Brain microvascular endothelial cell (primary cell): ENCODE results near the gene TUBB4B.

ENCODE experiments used
- DNase-seq: peaks from one replicate; pipeline ENCODE4 v3.0.0-alpha.2; 2020
- H3K27ac ChIP-seq: fragments of 250-450 bp; sonication (Bioruptor Pico); 2 replicates; pipeline ENCODE4 v1.5.1; 2020; ENCODE audit warnings: mild to moderate bottlenecking, moderate library complexity
- H3K27me3 ChIP-seq: fragments of 250-450 bp; sonication (Bioruptor Pico); replicated peaks from 2 replicates; pipeline ENCODE4 v1.5.1; 2020; ENCODE audit warnings: mild to moderate bottlenecking
- H3K36me3 ChIP-seq: fragments of 250-450 bp; sonication (Bioruptor Pico); replicated peaks from 2 replicates; pipeline ENCODE4 v1.5.1; 2020; ENCODE audit warnings: mild to moderate bottlenecking
- H3K4me3 ChIP-seq: 2 replicates; pipeline ENCODE4 v1.5.1; 2011; ENCODE audit warnings: low read depth, mild to moderate bottlenecking, control low read depth, low read length, moderate library complexity
- in situ Hi-C: cut with HindIII; loops from 2 replicates; pipeline ENCODE4 v1.10.0; 2017; ENCODE audit warnings: low sequenced_read_pairs, low pct_ligation_motif_present
- TF ChIP-seq, protein P1 (sequence below): IDR thresholded peaks from 2 replicates; pipeline ENCODE4 v1.5.1; 2011; ENCODE audit warnings: low read depth, mild to moderate bottlenecking, moderate library complexity, low read length, control low read depth, inconsistent platforms; ENCODE audit errors: missing control alignments

Gene TUBB4B

DNA sequence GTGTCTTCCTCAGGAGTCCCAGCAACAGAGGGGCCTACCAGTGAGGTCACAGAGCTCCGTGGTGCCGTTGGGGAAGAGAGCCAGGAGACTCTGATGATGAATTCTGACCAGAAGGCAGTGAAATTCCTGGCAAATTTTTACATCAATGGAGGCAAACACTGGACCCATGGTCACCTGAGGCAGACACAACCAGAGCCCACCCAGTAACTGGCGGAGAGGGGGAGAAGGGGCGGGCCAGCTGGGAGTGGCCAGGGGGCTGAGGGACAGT, 10.0 kb downstream of the TUBB4B start, which contains the start of gene STPG3:
Gene STPG3, plus strand, starts transcription at position 93 of the 268 bp plus-strand sequence. Its CDS starts 1 bp downstream, at position 94.
- Histone ChIP-seq H3K4me3 (no peak within 1 kb of the TSS), H3K27me3 (no peaks in the 10 kb centered on the region), H3K36me3 (no peaks in the 10 kb centered on the region), H3K27ac (no peak within 1 kb of the TSS)
- TF ChIP-seq, protein P1, sequence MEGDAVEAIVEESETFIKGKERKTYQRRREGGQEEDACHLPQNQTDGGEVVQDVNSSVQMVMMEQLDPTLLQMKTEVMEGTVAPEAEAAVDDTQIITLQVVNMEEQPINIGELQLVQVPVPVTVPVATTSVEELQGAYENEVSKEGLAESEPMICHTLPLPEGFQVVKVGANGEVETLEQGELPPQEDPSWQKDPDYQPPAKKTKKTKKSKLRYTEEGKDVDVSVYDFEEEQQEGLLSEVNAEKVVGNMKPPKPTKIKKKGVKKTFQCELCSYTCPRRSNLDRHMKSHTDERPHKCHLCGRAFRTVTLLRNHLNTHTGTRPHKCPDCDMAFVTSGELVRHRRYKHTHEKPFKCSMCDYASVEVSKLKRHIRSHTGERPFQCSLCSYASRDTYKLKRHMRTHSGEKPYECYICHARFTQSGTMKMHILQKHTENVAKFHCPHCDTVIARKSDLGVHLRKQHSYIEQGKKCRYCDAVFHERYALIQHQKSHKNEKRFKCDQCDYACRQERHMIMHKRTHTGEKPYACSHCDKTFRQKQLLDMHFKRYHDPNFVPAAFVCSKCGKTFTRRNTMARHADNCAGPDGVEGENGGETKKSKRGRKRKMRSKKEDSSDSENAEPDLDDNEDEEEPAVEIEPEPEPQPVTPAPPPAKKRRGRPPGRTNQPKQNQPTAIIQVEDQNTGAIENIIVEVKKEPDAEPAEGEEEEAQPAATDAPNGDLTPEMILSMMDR = no peak
- DNase-seq = no peak
- in situ Hi-C loops = no loop called here

DNA sequence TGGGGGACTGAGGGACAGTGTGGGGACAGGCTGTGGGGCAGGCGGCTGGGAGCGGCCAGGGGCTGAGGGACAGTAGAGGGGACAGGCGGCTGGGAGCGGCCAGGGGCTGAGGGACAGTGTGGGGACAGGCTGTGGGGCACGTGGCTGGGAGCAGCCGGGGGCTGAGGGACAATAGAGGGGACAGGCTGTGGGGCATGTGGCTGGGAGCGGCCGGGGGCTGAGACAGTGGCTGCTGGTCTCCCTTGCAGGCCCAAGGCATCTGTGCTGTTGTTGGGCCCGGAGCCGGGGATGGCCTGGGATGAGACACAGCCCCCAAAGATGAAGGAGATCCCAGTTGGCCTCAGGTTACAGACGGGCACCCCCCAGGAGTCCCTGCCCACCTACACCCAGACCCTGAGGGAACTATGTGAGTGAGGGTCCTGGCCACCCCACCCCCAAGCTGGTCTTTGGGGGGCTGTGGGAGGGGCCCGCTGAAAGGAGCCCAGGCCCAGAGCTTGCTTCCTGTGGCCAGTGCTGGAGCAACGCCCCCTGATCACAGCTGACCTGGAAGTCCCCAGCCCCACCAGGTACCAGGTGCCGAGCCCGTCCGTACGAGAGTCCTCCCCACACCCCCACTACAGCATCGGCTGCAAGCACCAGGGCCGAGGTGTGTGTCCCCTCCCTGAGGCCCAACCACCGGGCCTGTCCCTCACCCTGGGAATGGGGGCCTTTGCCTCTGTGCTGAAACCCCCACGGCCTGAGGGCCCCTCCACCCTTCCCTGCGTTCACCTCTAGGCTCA, 10.6 kb downstream of the TUBB4B start:
- Histone ChIP-seq H3K27me3 (no peaks in the 10 kb centered on the region), H3K36me3 (peaks cover 5% of the 10 kb centered on the region), H3K4me3 (no peak overlapping the region), H3K27ac (no peak overlapping the region)
- no peak for DNase-seq
- TF ChIP-seq, protein P1 = no peak
- in situ Hi-C loops = no loop called here

DNA sequence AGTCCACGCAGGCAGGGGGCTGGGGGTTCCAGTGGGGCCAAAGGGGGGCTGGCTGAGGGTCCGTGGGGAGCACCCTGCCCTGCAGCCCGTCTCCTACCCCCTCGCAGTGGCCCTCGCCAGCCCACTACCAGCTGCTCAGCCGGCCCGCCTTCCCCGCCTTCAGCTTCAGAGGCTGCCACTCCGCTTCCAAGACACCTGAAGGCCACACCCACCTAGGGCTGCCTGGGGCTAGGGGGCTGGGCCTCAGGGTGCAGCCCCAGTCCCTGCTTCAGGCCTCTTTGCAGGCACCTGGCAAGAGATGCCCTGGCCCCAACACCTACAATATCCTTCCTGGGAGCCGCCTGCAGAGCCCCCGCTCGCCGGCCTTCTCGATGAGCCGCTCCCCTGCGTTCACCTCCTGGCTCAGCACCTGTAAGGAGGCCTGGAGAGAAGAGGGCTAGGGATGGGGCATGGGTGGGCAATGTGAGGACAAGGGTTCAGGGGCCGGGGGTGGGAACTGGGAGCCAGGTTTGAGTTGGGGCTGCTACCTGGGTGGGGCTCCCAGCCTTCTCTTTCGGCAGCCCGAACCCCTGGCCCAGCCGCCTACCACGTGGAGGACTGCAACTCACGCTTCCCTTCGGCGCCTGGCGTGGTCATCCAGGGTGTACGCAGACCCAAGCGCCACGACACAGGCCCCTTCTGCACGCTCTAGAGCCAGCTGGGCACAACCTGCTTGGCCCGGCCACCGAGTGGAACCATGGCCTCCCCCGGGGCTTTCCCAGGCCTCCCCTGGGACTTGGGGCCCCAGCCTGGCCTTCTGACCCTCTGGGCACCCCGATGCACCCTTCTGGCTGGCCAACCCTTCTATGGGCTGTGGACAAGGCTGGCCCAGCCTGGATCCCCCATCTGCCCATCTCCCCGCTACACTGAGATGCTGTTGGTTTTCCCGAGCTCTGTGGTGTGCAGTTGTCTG, 11.7 kb downstream of the TUBB4B start:
- no peak for DNase-seq
- H3K27me3 ChIP-seq = no peaks in the 10 kb centered on the region
- TF ChIP-seq, protein P1 = no peak
- peaks cover 9% of the 10 kb centered on the region for H3K36me3 ChIP-seq
- H3K27ac ChIP-seq = no peak overlapping the region
- in situ Hi-C loops = no loop called here
- no peak overlapping the region for H3K4me3 ChIP-seq

DNA sequence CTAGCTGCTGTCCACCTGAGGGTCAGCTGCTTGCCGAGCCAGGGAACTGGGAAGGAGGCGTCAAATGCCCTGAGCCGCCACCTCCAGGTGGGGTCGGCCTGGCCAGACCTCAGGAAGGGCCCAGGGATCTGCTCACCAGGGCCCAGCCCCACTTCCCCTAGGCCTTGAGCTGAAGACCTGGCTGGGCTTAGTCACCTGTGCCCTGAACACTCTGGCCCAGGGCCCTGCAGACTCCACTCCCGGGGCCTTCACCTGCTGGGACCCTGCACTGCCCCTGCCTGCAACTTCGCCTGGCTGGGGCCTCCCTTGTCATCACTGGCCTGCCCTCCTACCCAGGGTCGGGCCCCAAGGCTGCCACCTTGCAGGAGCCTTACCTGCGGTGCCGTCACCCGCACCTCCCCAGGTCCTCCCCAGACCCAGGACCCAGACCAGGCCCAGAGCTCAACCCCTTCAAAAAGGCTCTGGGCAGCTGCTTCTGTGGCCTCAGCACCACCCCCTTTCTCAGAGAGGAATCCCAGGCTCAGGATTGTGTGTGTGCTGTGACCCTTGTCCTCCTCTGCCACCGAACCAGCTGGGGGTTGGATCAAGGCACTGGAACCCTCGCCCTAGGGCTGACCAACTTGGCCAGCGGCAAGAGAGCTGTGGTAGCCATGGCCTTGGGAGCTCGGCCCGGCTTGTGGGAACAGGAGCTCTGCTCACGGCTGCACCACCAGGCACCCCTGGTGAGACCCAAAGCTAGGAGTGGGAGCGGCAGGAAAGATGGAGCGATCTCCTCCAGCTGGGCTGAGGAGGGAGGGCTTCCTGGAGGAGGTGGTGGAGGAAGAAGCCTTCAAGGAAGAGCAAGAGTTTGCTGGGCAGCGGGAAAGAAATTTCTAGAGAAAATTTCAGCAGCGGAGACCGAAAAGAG, 12.9 kb downstream of the TUBB4B start:
- no peak for DNase-seq
- peaks cover 10% of the 10 kb centered on the region for H3K36me3 ChIP-seq
- H3K4me3 ChIP-seq = peak overlapping the region; percentile 92
- no peaks in the 10 kb centered on the region for H3K27me3 ChIP-seq
- TF ChIP-seq, protein P1 = no peak
- H3K27ac ChIP-seq = no peak overlapping the region
- in situ Hi-C loops = no loop called here

DNA sequence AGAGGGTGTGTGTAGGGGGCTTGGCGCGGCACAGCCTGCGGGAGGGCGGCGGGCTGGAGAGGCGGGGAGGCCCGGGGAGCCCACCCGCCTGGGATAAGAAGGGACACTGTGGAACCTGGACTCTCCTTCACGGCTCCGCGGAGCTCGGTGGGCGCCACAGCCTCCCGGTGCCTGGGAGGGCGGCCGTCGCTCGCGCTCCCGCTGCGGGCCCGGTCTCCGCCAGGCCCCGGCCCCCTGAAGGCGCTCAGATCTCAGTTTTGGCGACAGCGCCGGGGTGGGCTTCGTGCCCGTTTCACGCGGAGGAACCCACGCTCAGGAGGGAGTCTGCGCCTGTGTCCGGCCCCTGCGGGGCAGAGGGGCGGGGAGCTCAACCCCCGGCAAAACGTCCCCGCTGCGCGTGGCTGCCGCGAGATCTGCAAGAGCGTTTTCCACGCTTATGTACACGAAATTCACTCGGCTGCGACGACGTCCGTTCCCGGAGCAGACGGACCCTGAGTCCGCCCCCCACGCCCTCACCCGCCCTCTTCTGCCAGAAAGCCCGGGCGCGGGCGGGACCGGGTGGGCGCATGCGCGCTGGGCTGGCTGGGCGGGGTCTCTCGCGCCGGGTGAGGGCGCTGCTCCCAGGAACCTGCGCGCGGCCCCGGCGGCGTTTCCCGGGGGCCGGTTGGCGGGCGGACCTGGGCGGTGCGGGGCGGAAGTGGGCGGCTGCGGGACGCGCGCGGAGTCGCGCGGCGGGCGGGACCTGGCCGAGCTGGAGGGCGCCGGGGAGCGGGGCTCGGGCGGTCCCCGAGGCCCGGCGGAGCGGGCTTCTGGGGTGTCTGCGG, 13.7 kb downstream of the TUBB4B start, which contains the start of gene NELFB:
Gene NELFB, plus strand, starts transcription at position 704 of the 824 bp plus-strand sequence.
- in situ Hi-C loops = no loop called here
- DNase-seq = peak; percentile 68
- Histone ChIP-seq H3K4me3 (peak within 1 kb of the TSS; percentile 92), H3K27me3 (no peaks in the 10 kb centered on the region), H3K27ac (peak within 1 kb of the TSS; percentile 27), H3K36me3 (peaks cover 14% of the 10 kb centered on the region)
- TF ChIP-seq, protein P1 = no peak
